ENCODE data around the gene GRIN3B.

Gene GRIN3B

GRCh38 chr19:1004803-1005664, 4.8 kb downstream of the GRIN3B start:
- no peak for TF ChIP-seq TSHZ2 (CRISPR knock-in tag; IDR thresholded peaks at IDR 0.05)
- no peak for TF ChIP-seq ZNF565 (CRISPR knock-in tag; conservative IDR thresholded peaks at IDR 0.05; ENCODE audit: low read depth)
- TF ChIP-seq PPARA (CRISPR knock-in tag; IDR thresholded peaks at IDR 0.05; ENCODE audit: borderline replicate concordance) = no peak
- no peak for TF ChIP-seq ZNF8 (CRISPR knock-in tag; IDR thresholded peaks at IDR 0.05)
- TF ChIP-seq ZC3H10 (CRISPR knock-in tag; IDR thresholded peaks at IDR 0.05) = no peak
- no peak for TF ChIP-seq CREB5 (CRISPR knock-in tag; IDR thresholded peaks at IDR 0.05; ENCODE audit: low read depth)
- TF ChIP-seq ARNTL (CRISPR knock-in tag; IDR thresholded peaks at IDR 0.05; ENCODE audit: borderline replicate concordance, low read depth) = no peak
- TF ChIP-seq CSRNP3 (CRISPR knock-in tag; IDR thresholded peaks at IDR 0.05) = no peak
- no peak for TF ChIP-seq ESRRG (CRISPR knock-in tag; IDR thresholded peaks at IDR 0.05)
- TF ChIP-seq TOX (CRISPR knock-in tag; IDR thresholded peaks at IDR 0.05; ENCODE audit: borderline replicate concordance) = no peak
- no peak for TF ChIP-seq BACH2 (CRISPR knock-in tag; IDR thresholded peaks at IDR 0.05; ENCODE audit: borderline replicate concordance)
- no peak for TF ChIP-seq SNAI2 (CRISPR knock-in tag; IDR thresholded peaks at IDR 0.05)
- no peak for TF ChIP-seq TCF4 (CRISPR knock-in tag; IDR thresholded peaks at IDR 0.05; ENCODE audit: borderline replicate concordance)
- no peak for TF ChIP-seq CSDC2 (CRISPR knock-in tag; IDR thresholded peaks at IDR 0.05)
- no peak for TF ChIP-seq OSR1 (CRISPR knock-in tag; IDR thresholded peaks at IDR 0.05)
- no peak for TF ChIP-seq PATZ1 (CRISPR knock-in tag; IDR thresholded peaks at IDR 0.05; ENCODE audit: borderline replicate concordance)
- TF ChIP-seq POU6F1 (CRISPR knock-in tag; IDR thresholded peaks at IDR 0.05; ENCODE audit: borderline replicate concordance, low read depth) = no peak
- ATAC-seq = no peak

GRCh38 chr19:1006711-1007398, 6.6 kb downstream of the GRIN3B start:
- ATAC-seq = no peak
- TF ChIP-seq TOX (CRISPR knock-in tag; IDR thresholded peaks at IDR 0.05; ENCODE audit: borderline replicate concordance) = no peak
- no peak for TF ChIP-seq RARB (CRISPR knock-in tag; IDR thresholded peaks at IDR 0.05)
- TF ChIP-seq PPARA (CRISPR knock-in tag; IDR thresholded peaks at IDR 0.05; ENCODE audit: borderline replicate concordance) = no peak
- no peak for TF ChIP-seq ZC3H10 (CRISPR knock-in tag; IDR thresholded peaks at IDR 0.05)
- TF ChIP-seq ESRRG (CRISPR knock-in tag; IDR thresholded peaks at IDR 0.05) = no peak
- TF ChIP-seq TSHZ2 (CRISPR knock-in tag; IDR thresholded peaks at IDR 0.05) = no peak
- no peak for TF ChIP-seq TCF4 (CRISPR knock-in tag; IDR thresholded peaks at IDR 0.05; ENCODE audit: borderline replicate concordance)
- no peak for TF ChIP-seq GLIS3 (CRISPR knock-in tag; IDR thresholded peaks at IDR 0.05)
- no peak for TF ChIP-seq PATZ1 (CRISPR knock-in tag; IDR thresholded peaks at IDR 0.05; ENCODE audit: borderline replicate concordance)
